HepG2 (cell line): Measurements from ENCODE around the gene WDR91. TPM values are rescaled to one million over a fixed set of nuclear protein-coding genes. Genes with fewer than 3 reads are reported as not detected.

Experiments used
- AKAP8 ChIP-seq: sonication (generic); formaldehyde crosslinking; IDR thresholded peaks from 2 replicates; pipeline ENCODE4 v1.5.1; 2020; ENCODE audit warnings: mild to moderate bottlenecking, missing genetic modification reagents
- HOXA3 ChIP-seq: sonication (generic); formaldehyde crosslinking; IDR thresholded peaks from 2 replicates; pipeline ENCODE4 v1.5.0; 2020; ENCODE audit warnings: missing genetic modification reagents
- JDP2 ChIP-seq: sonication (generic); formaldehyde crosslinking; IDR thresholded peaks from 2 replicates; pipeline ENCODE4 v1.8.1; 2022; ENCODE audit warnings: missing genetic modification reagents, borderline replicate concordance
- MAFK ChIP-seq, 2 experiments: IDR thresholded peaks in 1 of 2; conservative IDR thresholded peaks in 1 of 2; 2 replicates each; pipeline ENCODE4 v1.6.1; 2011; ENCODE audit warnings: improper control_type of control experiment in 2 of 2, low read length in 2 of 2
- POLR2AphosphoS5 ChIP-seq: IDR thresholded peaks from 2 replicates; pipeline ENCODE4 v1.6.1; 2012; ENCODE audit warnings: low read depth, low read length
- SIX1 ChIP-seq: sonication (generic); formaldehyde crosslinking; IDR thresholded peaks from 2 replicates; pipeline ENCODE4 v1.4.0; 2020; ENCODE audit warnings: missing genetic modification reagents, borderline replicate concordance
- SNRNP70 ChIP-seq: fragments of 200-400 bp; formaldehyde crosslinking; IDR thresholded peaks from 2 replicates; pipeline ENCODE4 v1.6.1; 2017; ENCODE audit warnings: mild to moderate bottlenecking, low read depth, low read length, moderate library complexity
- SPEN ChIP-seq: sonication (generic); formaldehyde crosslinking; IDR thresholded peaks from 2 replicates; pipeline ENCODE4 v1.5.1; 2020; ENCODE audit warnings: low read depth, mild to moderate bottlenecking, missing genetic modification reagents
- TCF7L2 ChIP-seq: IDR thresholded peaks from 2 replicates; pipeline ENCODE4 v1.6.1; 2011; ENCODE audit warnings: mild to moderate bottlenecking, low read depth, low read length, moderate library complexity
- ZNF274 ChIP-seq: sonication (generic); formaldehyde crosslinking; IDR thresholded peaks from 2 replicates; pipeline ENCODE4 v1.5.1; 2020; ENCODE audit warnings: mild to moderate bottlenecking, missing genetic modification reagents
- ZNF546 ChIP-seq: sonication (generic); formaldehyde crosslinking; conservative IDR thresholded peaks from 2 replicates; pipeline ENCODE4 v1.8.1; 2023; ENCODE audit warnings: mild to moderate bottlenecking, missing genetic modification reagents
- polyA plus RNA-seq, 8 experiments: library from polyadenylated mRNA; depleted of rRNA in 3 of 8; stranded (reverse) in 7 of 8; unstranded in 1 of 8; fragments of >200 nt; fragmentation: Illumina TruSeq in 4 of 8; extraction: Trizol in 4 of 8; gene quantifications; 2 replicates each; pipeline versions ENCODE4 v1.2.1 to v1.2.3, GENCODE V29; 2011 to 2016; ENCODE audit warnings: low read depth in 4 of 8, missing spikeins in 1 of 8, mixed read lengths in 1 of 8; ENCODE audit not compliant: insufficient read depth in 1 of 8
- total RNA-seq, 5 experiments: library from RNA; depleted of rRNA; stranded (reverse); fragments of >200 nt; fragmentation: Illumina TruSeq; extraction: Trizol; gene quantifications; 2 replicates each; pipeline ENCODE4 v1.2.3, GENCODE V29; 2016; ENCODE audit warnings: low read depth in 1 of 5
- TF ChIP-seq, protein P1 (sequence below): sonication (generic); formaldehyde crosslinking; conservative IDR thresholded peaks from 2 replicates; pipeline ENCODE4 v1.8.0; 2022; ENCODE audit warnings: missing genetic modification reagents
- TF ChIP-seq, protein P2 (sequence below): IDR thresholded peaks from 2 replicates; pipeline ENCODE4 v1.6.1; 2016; ENCODE audit warnings: low read depth
- TF ChIP-seq, protein P3 (sequence below): sonication (generic); formaldehyde crosslinking; IDR thresholded peaks from 2 replicates; pipeline ENCODE4 v1.5.1; 2020; ENCODE audit warnings: mild to moderate bottlenecking, missing genetic modification reagents, borderline replicate concordance
- TF ChIP-seq, protein P4 (sequence below): sonication (generic); formaldehyde crosslinking; IDR thresholded peaks from 2 replicates; pipeline ENCODE4 v1.5.1; 2020; ENCODE audit warnings: mild to moderate bottlenecking, missing genetic modification reagents, moderate library complexity

The WDR91 gene
- total and polyA plus RNA-seq, 2 of the 13 experiments (the other 11 are each of a cell fraction or from before 2014, with no cell fraction given), result 11.6 to 12.1 TPM

DNA sequence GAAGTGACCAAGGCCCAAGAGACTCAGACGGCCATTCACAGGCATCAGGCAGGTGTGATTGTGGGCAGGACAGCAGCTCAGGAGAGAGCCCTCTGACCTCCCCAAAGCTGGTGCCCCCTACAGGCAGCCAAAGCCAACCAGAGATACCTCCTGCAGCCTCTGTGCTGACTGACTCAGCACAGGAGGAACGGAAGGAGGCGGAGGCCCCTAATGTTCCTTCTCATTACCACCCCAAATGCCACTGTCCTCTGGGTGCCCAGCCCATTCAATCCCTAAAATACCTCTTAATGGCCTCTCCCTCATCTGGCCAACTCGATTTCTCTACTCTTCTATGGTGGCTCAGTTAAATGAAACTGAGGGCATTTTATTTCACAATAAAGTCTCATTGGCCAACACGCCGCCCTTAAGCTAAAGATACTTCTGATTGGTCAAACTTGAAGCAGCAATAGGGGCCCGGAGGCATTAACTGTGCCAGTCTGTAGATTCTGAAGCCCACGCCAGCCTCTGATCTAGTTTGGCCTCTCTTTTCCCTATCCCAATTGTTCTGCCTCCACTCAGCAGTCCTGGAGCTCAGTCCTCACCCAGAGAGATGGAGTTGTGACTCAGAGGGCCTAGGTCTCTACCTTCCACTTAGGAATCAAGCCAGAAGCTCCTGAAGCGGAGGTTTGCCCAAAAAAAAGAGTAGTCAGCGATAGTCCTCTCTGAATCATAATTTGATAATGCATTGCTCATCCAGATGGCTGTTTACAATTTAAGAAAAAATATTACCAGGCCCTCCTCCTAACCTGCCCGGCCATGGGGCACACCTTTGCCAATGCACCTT is 42.0 kb downstream of the WDR91 start (continued):
- TF ChIP-seq MAFK (conservative IDR thresholded peaks at IDR 0.05 in 1 of 2, IDR thresholded peaks at IDR 0.05 in 1 of 2; ENCODE audit: low read length in 2 of 2), result no peak
- TF ChIP-seq TCF7L2, result no peak
- TF ChIP-seq, protein P1, sequence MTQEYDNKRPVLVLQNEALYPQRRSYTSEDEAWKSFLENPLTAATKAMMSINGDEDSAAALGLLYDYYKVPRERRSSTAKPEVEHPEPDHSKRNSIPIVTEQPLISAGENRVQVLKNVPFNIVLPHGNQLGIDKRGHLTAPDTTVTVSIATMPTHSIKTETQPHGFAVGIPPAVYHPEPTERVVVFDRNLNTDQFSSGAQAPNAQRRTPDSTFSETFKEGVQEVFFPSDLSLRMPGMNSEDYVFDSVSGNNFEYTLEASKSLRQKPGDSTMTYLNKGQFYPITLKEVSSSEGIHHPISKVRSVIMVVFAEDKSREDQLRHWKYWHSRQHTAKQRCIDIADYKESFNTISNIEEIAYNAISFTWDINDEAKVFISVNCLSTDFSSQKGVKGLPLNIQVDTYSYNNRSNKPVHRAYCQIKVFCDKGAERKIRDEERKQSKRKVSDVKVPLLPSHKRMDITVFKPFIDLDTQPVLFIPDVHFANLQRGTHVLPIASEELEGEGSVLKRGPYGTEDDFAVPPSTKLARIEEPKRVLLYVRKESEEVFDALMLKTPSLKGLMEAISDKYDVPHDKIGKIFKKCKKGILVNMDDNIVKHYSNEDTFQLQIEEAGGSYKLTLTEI (CRISPR knock-in tag), result no peak
- TF ChIP-seq, protein P2, sequence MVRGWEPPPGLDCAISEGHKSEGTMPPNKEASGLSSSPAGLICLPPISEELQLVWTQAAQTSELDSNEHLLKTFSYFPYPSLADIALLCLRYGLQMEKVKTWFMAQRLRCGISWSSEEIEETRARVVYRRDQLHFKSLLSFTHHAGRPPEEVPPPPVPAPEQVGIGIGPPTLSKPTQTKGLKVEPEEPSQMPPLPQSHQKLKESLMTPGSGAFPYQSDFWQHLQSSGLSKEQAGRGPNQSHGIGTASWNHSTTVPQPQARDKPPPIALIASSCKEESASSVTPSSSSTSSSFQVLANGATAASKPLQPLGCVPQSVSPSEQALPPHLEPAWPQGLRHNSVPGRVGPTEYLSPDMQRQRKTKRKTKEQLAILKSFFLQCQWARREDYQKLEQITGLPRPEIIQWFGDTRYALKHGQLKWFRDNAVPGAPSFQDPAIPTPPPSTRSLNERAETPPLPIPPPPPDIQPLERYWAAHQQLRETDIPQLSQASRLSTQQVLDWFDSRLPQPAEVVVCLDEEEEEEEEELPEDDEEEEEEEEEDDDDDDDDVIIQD (CRISPR knock-in tag), result 0 out of 2 replicates have a peak, but pooled peaks have one; percentile 13
- TF ChIP-seq ZNF546 (CRISPR knock-in tag), result no peak
- no peak for TF ChIP-seq ZNF274
- TF ChIP-seq POLR2AphosphoS5, result peak; percentile 32; the same call in 1 of the 2 replicates
- no peak for TF ChIP-seq SIX1 (CRISPR knock-in tag)
- TF ChIP-seq, protein P3, sequence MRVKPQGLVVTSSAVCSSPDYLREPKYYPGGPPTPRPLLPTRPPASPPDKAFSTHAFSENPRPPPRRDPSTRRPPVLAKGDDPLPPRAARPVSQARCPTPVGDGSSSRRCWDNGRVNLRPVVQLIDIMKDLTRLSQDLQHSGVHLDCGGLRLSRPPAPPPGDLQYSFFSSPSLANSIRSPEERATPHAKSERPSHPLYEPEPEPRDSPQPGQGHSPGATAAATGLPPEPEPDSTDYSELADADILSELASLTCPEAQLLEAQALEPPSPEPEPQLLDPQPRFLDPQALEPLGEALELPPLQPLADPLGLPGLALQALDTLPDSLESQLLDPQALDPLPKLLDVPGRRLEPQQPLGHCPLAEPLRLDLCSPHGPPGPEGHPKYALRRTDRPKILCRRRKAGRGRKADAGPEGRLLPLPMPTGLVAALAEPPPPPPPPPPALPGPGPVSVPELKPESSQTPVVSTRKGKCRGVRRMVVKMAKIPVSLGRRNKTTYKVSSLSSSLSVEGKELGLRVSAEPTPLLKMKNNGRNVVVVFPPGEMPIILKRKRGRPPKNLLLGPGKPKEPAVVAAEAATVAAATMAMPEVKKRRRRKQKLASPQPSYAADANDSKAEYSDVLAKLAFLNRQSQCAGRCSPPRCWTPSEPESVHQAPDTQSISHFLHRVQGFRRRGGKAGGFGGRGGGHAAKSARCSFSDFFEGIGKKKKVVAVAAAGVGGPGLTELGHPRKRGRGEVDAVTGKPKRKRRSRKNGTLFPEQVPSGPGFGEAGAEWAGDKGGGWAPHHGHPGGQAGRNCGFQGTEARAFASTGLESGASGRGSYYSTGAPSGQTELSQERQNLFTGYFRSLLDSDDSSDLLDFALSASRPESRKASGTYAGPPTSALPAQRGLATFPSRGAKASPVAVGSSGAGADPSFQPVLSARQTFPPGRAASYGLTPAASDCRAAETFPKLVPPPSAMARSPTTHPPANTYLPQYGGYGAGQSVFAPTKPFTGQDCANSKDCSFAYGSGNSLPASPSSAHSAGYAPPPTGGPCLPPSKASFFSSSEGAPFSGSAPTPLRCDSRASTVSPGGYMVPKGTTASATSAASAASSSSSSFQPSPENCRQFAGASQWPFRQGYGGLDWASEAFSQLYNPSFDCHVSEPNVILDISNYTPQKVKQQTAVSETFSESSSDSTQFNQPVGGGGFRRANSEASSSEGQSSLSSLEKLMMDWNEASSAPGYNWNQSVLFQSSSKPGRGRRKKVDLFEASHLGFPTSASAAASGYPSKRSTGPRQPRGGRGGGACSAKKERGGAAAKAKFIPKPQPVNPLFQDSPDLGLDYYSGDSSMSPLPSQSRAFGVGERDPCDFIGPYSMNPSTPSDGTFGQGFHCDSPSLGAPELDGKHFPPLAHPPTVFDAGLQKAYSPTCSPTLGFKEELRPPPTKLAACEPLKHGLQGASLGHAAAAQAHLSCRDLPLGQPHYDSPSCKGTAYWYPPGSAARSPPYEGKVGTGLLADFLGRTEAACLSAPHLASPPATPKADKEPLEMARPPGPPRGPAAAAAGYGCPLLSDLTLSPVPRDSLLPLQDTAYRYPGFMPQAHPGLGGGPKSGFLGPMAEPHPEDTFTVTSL (CRISPR knock-in tag), result no peak
- TF ChIP-seq, protein P4, sequence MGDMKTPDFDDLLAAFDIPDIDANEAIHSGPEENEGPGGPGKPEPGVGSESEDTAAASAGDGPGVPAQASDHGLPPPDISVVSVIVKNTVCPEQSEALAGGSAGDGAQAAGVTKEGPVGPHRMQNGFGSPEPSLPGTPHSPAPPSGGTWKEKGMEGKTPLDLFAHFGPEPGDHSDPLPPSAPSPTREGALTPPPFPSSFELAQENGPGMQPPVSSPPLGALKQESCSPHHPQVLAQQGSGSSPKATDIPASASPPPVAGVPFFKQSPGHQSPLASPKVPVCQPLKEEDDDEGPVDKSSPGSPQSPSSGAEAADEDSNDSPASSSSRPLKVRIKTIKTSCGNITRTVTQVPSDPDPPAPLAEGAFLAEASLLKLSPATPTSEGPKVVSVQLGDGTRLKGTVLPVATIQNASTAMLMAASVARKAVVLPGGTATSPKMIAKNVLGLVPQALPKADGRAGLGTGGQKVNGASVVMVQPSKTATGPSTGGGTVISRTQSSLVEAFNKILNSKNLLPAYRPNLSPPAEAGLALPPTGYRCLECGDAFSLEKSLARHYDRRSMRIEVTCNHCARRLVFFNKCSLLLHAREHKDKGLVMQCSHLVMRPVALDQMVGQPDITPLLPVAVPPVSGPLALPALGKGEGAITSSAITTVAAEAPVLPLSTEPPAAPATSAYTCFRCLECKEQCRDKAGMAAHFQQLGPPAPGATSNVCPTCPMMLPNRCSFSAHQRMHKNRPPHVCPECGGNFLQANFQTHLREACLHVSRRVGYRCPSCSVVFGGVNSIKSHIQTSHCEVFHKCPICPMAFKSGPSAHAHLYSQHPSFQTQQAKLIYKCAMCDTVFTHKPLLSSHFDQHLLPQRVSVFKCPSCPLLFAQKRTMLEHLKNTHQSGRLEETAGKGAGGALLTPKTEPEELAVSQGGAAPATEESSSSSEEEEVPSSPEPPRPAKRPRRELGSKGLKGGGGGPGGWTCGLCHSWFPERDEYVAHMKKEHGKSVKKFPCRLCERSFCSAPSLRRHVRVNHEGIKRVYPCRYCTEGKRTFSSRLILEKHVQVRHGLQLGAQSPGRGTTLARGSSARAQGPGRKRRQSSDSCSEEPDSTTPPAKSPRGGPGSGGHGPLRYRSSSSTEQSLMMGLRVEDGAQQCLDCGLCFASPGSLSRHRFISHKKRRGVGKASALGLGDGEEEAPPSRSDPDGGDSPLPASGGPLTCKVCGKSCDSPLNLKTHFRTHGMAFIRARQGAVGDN (CRISPR knock-in tag), result peak; percentile 77
- TF ChIP-seq HOXA3 (CRISPR knock-in tag), result no peak
- 0 out of 2 replicates have a peak, but pooled peaks have one; percentile 32 for TF ChIP-seq AKAP8 (CRISPR knock-in tag)
- TF ChIP-seq JDP2 (CRISPR knock-in tag), result no peak
- TF ChIP-seq SPEN (CRISPR knock-in tag), result no peak
- no peak for TF ChIP-seq SNRNP70
